H1 (cell line): Measurements from ENCODE around the gene TMPRSS3. TPM values are rescaled to one million over a fixed set of nuclear protein-coding genes. Genes with fewer than 3 reads are reported as not detected.

Source experiments
- ASH2L ChIP-seq: fragments of 200-600, 300-600 bp; sonication (generic); IDR thresholded peaks from one replicate; pipeline ENCODE4 v1.7.1; 2017; ENCODE audit warnings: low read length
- GTF2F1 ChIP-seq: IDR thresholded peaks from 2 replicates; pipeline ENCODE4 v1.6.1; 2012; ENCODE audit warnings: low read depth, low read length, improper control_type of control experiment, borderline replicate concordance
- RFX5 ChIP-seq: IDR thresholded peaks from 2 replicates; pipeline ENCODE4 v1.6.1; 2011; ENCODE audit warnings: low read depth, low read length, improper control_type of control experiment, borderline replicate concordance
- SIRT6 ChIP-seq: IDR thresholded peaks from one replicate; pipeline ENCODE4 v1.7.1; 2012; ENCODE audit warnings: low read length, inconsistent platforms
- TAF1 ChIP-seq: IDR thresholded peaks from 2 replicates; pipeline ENCODE4 v1.6.1; 2011; ENCODE audit warnings: mild to moderate bottlenecking, low read depth, low read length
- polyA plus RNA-seq, 7 experiments: library from polyadenylated mRNA; depleted of rRNA in 3 of 7; stranded (reverse) in 5 of 7; unstranded in 2 of 7; fragments of >200 nt in 5 of 7; fragments of 200-250 nt in 2 of 7; gene quantifications; 1 replicate in 5 of 7; 2 replicates in 1 of 7; 4 replicates in 1 of 7; pipeline versions ENCODE4 v1.2.1 to v1.2.3, GENCODE V29; 2011 to 2013; ENCODE audit warnings: missing spikeins in 2 of 7, mixed read lengths in 2 of 7
- total RNA-seq: library from RNA; stranded (reverse); fragmentation: NEBNext Ultra II Directional; extraction: Animal tissue kit (Norgen Biotek cat#: 25700); gene quantifications from 2 replicates; pipeline ENCODE4 v1.2.1, GENCODE V29; 2021
- TF ChIP-seq, protein P1 (sequence below): fragments of 300-600 bp; sonication (generic); IDR thresholded peaks from 2 replicates; pipeline ENCODE4 v1.7.1; 2012; ENCODE audit warnings: low read length, moderate library complexity, mild to moderate bottlenecking, inconsistent platforms; ENCODE audit not compliant: insufficient replicate concordance

The TMPRSS3 gene
- total and polyA plus RNA-seq, 2 of the 8 experiments (the other 6 are each of a cell fraction or from before 2014, with no cell fraction given), result 0.38 TPM; not detected in 1

DNA sequence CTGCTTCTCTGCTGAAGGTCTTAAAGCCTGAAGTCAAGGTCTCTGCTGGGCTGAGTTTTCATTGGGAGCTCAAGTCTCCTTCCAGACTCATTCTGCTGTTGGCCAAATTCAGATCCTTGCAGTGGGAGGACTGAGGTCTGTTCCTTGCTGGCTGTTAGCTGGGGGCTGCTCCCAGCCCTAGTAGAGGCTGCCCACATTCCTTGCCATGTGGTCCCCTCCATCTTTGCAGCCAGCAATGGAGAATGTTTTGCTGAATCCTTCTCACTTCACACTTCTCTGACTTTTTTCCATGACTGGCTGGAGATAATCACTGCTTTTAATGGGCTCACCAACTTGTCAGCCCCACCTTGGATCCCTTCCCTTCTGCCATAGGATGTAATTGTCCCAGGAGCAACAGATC is 41.1 kb upstream of the TMPRSS3 start (continued):
- TF ChIP-seq, protein P1, sequence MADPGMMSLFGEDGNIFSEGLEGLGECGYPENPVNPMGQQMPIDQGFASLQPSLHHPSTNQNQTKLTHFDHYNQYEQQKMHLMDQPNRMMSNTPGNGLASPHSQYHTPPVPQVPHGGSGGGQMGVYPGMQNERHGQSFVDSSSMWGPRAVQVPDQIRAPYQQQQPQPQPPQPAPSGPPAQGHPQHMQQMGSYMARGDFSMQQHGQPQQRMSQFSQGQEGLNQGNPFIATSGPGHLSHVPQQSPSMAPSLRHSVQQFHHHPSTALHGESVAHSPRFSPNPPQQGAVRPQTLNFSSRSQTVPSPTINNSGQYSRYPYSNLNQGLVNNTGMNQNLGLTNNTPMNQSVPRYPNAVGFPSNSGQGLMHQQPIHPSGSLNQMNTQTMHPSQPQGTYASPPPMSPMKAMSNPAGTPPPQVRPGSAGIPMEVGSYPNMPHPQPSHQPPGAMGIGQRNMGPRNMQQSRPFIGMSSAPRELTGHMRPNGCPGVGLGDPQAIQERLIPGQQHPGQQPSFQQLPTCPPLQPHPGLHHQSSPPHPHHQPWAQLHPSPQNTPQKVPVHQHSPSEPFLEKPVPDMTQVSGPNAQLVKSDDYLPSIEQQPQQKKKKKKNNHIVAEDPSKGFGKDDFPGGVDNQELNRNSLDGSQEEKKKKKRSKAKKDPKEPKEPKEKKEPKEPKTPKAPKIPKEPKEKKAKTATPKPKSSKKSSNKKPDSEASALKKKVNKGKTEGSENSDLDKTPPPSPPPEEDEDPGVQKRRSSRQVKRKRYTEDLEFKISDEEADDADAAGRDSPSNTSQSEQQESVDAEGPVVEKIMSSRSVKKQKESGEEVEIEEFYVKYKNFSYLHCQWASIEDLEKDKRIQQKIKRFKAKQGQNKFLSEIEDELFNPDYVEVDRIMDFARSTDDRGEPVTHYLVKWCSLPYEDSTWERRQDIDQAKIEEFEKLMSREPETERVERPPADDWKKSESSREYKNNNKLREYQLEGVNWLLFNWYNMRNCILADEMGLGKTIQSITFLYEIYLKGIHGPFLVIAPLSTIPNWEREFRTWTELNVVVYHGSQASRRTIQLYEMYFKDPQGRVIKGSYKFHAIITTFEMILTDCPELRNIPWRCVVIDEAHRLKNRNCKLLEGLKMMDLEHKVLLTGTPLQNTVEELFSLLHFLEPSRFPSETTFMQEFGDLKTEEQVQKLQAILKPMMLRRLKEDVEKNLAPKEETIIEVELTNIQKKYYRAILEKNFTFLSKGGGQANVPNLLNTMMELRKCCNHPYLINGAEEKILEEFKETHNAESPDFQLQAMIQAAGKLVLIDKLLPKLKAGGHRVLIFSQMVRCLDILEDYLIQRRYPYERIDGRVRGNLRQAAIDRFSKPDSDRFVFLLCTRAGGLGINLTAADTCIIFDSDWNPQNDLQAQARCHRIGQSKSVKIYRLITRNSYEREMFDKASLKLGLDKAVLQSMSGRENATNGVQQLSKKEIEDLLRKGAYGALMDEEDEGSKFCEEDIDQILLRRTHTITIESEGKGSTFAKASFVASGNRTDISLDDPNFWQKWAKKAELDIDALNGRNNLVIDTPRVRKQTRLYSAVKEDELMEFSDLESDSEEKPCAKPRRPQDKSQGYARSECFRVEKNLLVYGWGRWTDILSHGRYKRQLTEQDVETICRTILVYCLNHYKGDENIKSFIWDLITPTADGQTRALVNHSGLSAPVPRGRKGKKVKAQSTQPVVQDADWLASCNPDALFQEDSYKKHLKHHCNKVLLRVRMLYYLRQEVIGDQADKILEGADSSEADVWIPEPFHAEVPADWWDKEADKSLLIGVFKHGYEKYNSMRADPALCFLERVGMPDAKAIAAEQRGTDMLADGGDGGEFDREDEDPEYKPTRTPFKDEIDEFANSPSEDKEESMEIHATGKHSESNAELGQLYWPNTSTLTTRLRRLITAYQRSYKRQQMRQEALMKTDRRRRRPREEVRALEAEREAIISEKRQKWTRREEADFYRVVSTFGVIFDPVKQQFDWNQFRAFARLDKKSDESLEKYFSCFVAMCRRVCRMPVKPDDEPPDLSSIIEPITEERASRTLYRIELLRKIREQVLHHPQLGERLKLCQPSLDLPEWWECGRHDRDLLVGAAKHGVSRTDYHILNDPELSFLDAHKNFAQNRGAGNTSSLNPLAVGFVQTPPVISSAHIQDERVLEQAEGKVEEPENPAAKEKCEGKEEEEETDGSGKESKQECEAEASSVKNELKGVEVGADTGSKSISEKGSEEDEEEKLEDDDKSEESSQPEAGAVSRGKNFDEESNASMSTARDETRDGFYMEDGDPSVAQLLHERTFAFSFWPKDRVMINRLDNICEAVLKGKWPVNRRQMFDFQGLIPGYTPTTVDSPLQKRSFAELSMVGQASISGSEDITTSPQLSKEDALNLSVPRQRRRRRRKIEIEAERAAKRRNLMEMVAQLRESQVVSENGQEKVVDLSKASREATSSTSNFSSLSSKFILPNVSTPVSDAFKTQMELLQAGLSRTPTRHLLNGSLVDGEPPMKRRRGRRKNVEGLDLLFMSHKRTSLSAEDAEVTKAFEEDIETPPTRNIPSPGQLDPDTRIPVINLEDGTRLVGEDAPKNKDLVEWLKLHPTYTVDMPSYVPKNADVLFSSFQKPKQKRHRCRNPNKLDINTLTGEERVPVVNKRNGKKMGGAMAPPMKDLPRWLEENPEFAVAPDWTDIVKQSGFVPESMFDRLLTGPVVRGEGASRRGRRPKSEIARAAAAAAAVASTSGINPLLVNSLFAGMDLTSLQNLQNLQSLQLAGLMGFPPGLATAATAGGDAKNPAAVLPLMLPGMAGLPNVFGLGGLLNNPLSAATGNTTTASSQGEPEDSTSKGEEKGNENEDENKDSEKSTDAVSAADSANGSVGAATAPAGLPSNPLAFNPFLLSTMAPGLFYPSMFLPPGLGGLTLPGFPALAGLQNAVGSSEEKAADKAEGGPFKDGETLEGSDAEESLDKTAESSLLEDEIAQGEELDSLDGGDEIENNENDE, result no peak
- TF ChIP-seq SIRT6, result no peak
- no peak for TF ChIP-seq GTF2F1
- TF ChIP-seq RFX5, result no peak
- no peak for TF ChIP-seq TAF1
- no peak for TF ChIP-seq ASH2L
- TF ChIP-seq, all 59 proteins: peak for 0
